DMS114 treated with DMSO at 0.1 percent for 48 hours (cell line): ENCODE data around the gene TMC3.

Experiments
- DNase-seq: peaks from one replicate; lab custom pipeline; 2025; ENCODE audit not compliant: unreplicated experiment; lab: John Stamatoyannopoulos, UW

The TMC3 gene

GRCh38 chr15:81385721-81386076 lies 11.7 kb upstream of the TMC3 start:
- DNase-seq, result no peak

- no peak for DNase-seq
These were observed 11.1 kb upstream of the TMC3 start for GRCh38 chr15:81384891-81385720.

DNA sequence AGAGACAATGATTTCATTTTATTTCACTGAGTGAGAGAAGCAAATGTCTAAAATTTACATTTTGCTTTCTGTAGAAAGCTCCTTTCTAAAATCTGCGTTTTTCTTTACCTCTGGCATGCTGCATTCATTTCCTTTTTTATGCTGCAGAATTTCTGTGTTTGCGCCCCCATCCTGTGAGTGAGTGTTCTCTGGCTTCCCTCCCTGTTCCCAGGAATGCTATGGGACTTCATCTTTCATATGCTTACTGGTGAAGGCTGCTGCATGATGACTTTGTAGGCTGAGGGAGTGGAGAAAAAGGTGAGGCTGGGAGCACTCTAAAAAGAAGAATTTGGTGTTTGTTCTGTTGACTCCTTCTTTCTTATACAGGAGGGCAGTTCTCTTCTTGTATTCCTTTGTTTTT lies 7.7 kb upstream of the TMC3 start:
- no peak for DNase-seq

DNA sequence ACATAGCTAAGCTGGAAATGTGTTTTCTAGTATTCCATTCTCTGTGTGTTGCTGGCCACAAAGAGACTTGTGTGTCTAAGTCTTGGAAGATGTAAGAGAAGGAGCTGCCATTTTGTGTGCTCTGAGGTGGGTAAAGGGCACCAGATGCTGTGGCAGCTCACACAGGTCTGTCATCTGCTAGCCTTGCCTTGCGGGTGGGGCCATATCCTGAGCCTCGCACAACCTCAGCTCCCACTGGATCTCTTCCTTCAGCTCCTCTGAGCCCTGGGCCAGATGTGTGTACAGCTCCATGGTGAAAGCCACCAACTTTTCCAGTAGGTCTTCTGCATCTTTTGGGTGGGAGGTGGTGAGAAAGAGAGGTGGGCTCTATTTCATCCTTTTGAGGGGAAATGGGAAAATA lies 6.7 kb upstream of the TMC3 start:
- DNase-seq, result no peak

DNA sequence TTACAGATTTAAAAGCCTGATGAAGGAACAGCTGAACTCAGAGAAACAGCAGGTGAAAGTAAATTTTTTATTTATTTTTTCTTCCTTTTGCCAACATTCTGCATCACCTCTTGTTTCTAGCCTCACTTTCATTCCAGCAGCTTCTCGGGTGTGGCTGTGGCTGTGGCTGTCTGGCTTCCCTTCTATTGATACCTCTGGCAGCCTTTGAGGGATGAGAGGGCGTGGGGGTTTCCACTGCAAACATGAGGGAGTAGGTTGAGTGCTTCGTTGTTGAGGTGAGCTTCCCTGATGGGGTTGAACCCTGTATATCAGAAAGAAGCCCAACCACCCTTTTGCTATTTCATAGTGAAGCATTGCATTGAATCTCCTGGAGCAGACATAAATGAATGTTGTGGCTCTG lies 6.2 kb upstream of the TMC3 start:
- DNase-seq, result no peak

DNA sequence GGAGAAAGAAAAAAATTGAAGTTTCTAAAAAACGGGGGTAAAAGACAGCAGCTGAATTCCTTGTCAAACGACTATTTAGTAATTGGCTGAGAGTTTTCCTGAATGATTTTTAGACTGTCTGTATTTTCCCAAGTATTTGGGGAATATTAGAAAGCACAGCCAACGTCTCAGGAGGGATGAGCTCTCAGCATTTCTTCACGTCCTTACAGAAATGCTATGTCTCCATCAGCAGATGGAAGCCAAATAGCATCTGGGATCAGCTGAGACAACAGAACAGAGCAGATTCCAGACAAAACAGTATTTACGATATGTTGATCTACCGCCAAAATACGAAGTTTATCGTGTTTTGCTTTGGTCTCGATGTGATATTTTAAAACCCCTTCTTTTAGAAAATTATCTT lies 5.3 kb upstream of the TMC3 start:
- DNase-seq, result no peak

- no peak for DNase-seq
These were observed 4.4 kb upstream of the TMC3 start for GRCh38 chr15:81378443-81378842.

GRCh38 chr15:81377871-81378270 lies 3.9 kb upstream of the TMC3 start:
- DNase-seq, result no peak

GRCh38 chr15:81376231-81376630 lies 2.2 kb upstream of the TMC3 start:
- DNase-seq, result no peak

DNA sequence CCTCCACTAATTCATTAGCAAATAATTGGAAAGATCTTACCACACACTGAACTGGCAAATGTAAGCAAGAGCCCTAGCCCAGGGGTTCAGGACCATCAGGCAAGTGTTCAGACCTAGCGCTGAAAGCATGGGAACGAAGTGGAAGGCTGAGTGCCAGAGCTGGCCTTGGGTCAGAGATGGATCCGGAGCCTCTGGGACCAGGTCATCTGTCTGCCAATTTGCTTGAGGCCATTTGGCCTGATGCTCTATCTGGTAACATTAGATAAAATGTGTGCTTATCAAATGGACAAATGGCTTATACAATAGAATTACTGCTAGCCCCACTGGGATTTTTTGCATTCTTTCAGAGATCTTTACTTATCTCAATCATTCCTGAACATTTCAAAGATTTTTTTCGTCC lies 1.4 kb upstream of the TMC3 start:
- no peak for DNase-seq

GRCh38 chr15:81373176-81373575 lies 837 bp downstream of the TMC3 start:
- DNase-seq, result no peak

GRCh38 chr15:81372575-81372974 lies 1.4 kb downstream of the TMC3 start:
- DNase-seq, result no peak

DNA sequence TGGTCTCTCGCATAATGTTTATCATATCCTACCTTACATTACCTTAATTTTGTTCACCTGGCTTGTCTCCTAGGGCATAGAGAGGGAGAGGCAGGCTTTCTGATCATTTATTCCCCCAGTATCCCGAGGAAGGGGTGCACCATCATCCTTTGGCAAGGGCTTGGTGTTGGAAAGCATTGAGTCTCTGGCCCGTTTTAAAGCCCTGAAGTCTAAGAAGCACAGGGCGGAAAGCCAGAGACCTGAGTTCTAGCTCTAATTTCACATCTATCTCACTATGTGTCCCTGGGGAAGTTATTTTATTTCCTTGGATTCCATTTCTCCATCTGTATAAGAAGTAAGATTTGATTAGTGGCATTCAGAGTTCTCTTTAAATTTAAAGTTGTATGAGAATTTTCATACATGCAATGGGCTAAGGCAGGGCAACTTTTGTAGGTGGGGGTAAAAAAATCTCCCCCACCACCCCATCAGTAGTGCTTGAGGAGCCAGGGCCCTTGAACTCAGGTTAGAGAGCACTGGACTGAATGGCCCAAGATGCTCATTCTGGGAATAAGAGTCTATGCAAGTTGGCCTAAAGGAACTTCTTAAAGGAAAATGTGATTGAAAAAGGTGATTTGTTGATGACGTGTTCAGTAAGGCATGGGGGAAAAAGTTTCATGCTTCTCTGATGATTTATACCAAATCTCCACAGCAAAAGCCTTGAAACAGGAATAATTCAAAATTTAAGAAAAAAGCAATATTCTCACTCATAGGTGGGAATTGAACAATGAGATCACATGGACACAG lies 10.1 kb downstream of the TMC3 start:
- DNase-seq, result no peak

GRCh38 chr15:81363276-81363675 lies 10.7 kb downstream of the TMC3 start:
- no peak for DNase-seq

- no peak for DNase-seq
These were observed 11.2 kb downstream of the TMC3 start for GRCh38 chr15:81362790-81363189.

DNA sequence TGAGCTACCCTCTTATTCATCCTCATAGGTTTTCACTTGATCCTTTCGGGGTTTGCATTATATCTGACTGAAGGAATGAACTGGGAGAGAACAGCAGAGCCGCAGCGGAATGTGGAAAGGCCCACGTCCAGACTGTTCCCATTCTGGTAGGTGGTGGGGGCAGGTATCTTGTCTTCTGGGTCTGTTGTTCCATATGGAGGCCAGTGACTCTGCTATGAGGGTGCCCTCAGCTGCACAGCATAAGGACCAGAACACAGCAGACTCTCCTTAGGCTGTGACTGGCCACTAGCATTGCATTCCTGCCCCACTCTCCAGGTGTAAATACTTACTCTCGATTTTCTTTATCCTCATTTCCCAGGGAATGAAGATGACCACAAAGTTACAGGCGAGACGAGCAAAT lies 12.1 kb downstream of the TMC3 start:
- no peak for DNase-seq

DNA sequence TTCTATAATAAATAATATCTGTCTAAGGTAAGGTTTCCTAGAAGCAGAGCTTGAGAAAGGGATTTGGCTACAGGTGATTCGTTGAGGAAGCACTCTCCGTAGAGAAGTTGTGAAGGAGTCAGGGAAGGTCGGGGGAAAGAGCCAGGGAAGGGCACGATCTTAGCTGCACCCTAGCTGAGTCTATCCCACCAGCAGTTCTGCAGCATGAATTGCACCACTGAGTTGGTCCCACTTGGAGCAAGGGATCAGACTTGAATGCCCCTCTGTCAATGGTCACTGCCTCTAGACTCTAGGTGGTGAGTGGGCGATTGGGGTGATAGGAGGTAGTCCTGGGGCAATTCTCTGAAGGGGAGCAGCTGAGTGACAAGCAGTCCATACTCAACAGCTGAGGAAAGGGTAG lies 13.5 kb downstream of the TMC3 start:
- no peak for DNase-seq

DNA sequence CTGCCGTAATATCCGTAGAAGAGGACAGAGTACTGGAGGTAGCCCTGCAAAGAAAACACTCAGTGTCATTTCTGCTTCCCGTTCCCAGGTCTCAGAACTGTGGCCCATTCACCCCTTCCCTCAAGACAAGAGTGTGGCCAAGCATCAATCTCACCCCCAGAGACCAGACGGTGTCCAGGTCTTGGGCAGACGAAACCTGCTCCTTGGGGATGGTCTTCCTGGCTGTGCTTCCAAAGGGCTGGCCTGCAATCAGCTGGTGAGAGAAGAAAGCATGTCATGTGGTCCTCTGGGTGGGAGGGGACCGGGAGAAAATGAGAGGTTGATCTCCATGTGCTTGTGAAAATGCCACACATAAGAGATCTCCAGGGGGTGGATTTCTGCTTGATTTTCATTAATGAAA lies 15.8 kb downstream of the TMC3 start:
- DNase-seq, result no peak

DNA sequence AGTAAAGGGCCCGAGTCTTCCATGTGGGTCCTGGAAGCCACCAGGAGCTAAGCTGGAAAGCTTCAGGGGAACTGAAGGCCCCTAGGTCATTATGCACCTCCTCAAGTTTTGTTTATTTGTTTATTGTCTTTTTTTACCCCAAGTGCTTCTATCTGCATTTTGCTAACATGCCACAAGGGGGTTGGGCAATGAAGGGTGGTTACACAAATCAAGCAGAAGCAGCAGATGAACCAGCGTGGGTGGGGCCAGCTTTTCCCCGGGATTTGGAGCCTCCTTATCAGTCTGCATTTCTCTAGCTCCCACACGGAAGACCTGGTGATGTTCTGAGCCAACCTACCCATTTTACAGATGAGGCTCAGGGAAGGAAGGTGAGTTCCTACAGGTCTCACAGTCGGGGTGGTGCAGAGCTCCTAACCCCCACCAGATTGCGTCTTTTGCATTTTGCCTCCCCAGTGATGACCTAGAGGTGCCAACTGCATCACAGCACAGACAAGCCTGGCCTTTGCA lies 16.8 kb downstream of the TMC3 start:
- DNase-seq, result no peak

DNA sequence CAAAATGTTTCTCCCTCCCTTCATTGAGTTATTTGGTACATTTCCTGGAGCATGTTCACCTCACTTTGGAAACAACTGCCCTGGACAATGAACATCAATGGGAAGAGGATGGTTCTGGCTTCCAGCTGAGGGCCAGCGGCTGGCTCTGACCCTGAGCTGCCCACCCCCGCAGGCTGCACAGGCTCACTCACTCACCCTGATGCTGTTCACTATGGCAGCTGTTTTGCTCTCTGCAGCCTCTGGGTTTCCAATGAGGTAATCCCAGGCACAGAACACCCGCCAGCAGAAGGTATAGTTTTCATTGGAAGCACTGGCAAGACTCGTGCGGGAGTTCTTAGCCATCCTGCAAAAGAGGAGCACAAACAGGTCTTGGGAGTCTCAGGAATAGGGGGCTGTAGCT lies 17.8 kb downstream of the TMC3 start:
- DNase-seq, result no peak

DNA sequence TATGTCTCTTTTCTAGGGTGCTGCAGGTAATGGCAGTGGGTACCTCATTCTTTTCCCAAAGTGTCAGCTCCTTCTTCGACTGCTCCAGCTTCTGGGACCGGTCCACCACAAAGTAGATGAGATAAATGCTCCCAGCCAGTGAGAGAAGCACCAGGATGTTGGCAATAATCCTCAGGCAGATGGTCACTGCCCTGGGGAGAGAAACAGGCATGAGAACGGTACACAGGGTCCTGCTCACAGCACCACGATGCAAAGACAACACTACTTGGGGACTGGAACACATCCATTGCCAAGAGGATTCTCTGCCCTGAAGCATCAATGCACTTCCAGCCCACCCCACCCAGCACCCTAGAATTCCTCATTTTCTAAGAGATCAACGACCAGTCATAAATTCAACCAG lies 22.4 kb downstream of the TMC3 start:
- no peak for DNase-seq

DNA sequence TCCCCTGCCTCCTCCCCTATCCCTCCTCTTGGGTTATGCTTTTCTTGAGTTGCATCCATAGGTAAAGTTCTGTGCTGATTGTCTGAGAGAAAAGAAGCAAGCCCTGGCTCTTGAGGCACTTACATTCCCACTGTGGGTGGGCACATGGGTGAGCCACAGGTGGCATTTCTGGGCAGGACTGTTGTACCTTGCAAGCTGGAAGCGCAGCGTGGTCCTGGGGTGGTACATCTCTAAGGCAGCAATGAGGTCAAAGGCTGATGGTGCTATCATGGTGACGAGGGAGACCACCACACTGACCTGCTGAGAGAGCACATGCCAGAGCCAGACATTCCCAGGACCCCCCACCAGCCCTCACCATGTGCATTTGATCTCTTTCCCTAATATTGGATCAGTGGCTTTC lies 24.7 kb downstream of the TMC3 start:
- DNase-seq, result no peak
